ENCODE results near the gene ATP6V0E2.

ATP6V0E2 gene

GRCh38 chr7:149869867-149870266 is 3.9 kb upstream of the ATP6V0E2 start:
- H3K27ac ChIP-seq (replicated peaks): no peak overlapping the region
- DNase-seq (ENCODE audit: low read depth in 1 of 2, low spot score in 1 of 2): no peak
- TF ChIP-seq CTCF (IDR thresholded peaks at IDR 0.05; ENCODE audit: insufficient read depth, low read length) (no peak), REST (IDR thresholded peaks at IDR 0.05; ENCODE audit: insufficient replicate concordance, low read depth) (no peak), POLR2AphosphoS5 (IDR thresholded peaks at IDR 0.05; ENCODE audit: low read depth) (no peak), SPI1 (IDR thresholded peaks at IDR 0.05; ENCODE audit: borderline replicate concordance, low read depth) (no peak), GABPA (IDR thresholded peaks at IDR 0.05; ENCODE audit: low read depth) (no peak)

GRCh38 chr7:149870274-149870673 is 3.5 kb upstream of the ATP6V0E2 start:
- Histone ChIP-seq H3K27me3 (ENCODE audit: insufficient read depth, poor library complexity, severe bottlenecking) (peaks cover 10% of the 10 kb centered on the region), H3K27ac (replicated peaks) (no peak overlapping the region), H3K4me3 (replicated peaks; ENCODE audit: insufficient read depth, low read length) (no peak overlapping the region)
- no peak for TF ChIP-seq CTCF (IDR thresholded peaks at IDR 0.05; ENCODE audit: insufficient read depth, low read length)
- TF ChIP-seq GABPA (IDR thresholded peaks at IDR 0.05; ENCODE audit: low read depth): no peak
- no peak for TF ChIP-seq REST (IDR thresholded peaks at IDR 0.05; ENCODE audit: insufficient replicate concordance, low read depth)
- no peak for TF ChIP-seq SPI1 (IDR thresholded peaks at IDR 0.05; ENCODE audit: borderline replicate concordance, low read depth)
- no peak for TF ChIP-seq POLR2AphosphoS5 (IDR thresholded peaks at IDR 0.05; ENCODE audit: low read depth)
- DNase-seq (ENCODE audit: low read depth in 1 of 2, low spot score in 1 of 2): no peak

More at GRCh38 chr7:149869867-149870266, 3.9 kb upstream of the ATP6V0E2 start:
- peaks cover 10% of the 10 kb centered on the region for H3K27me3 ChIP-seq (ENCODE audit: insufficient read depth, poor library complexity, severe bottlenecking)
- no peak overlapping the region for H3K4me3 ChIP-seq (replicated peaks; ENCODE audit: insufficient read depth, low read length)

GRCh38 chr7:149870701-149871483 is 2.9 kb upstream of the ATP6V0E2 start:
- H3K27me3 ChIP-seq (ENCODE audit: insufficient read depth, poor library complexity, severe bottlenecking): peaks cover 10% of the 10 kb centered on the region
- H3K27ac ChIP-seq (replicated peaks): no peak overlapping the region
- no peak for DNase-seq (ENCODE audit: low read depth in 1 of 2, low spot score in 1 of 2)
- no peak overlapping the region for H3K4me3 ChIP-seq (replicated peaks; ENCODE audit: insufficient read depth, low read length)
- no peak for TF ChIP-seq REST (IDR thresholded peaks at IDR 0.05; ENCODE audit: insufficient replicate concordance, low read depth)

Data from HL-60 (cell line).